ENCODE measurements around the gene BCL2.
"Not testable (repeated sequence)": the region's sequence is repeated elsewhere in the genome, so short reads cannot be mapped to it uniquely, and the experiment has no call there.

Gene BCL2

DNA sequence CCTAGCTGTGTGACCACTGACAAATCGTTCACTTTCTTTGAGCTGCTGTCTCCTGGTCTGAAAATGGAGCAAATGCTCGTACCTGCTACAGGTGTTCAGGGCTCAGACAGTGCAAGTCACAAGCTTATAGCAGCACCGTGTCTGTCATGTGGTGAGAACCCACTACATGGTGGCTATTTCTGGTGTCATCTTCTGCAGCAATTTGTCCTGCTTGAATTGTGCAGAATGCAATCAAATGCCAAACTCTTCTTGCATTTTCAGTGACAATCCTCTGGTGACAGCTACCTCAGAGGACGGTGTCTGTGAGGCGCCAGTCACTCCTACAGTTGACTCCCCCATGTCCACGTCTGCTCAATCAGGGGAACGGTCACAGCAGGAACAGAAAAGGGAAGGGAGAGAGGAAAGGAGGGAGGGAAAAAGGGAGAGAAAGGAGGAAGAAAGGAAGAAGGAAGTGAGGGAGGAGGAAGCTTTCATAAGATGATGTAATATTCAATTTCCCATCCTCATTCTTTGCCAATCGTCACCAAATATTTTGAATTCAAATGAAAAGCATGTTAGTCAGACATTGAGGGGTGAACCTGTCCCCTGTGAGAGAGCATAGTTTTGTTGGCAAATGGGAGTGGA lies 122.2 kb downstream of the BCL2 start:
- DNase-seq = no peak

DNA sequence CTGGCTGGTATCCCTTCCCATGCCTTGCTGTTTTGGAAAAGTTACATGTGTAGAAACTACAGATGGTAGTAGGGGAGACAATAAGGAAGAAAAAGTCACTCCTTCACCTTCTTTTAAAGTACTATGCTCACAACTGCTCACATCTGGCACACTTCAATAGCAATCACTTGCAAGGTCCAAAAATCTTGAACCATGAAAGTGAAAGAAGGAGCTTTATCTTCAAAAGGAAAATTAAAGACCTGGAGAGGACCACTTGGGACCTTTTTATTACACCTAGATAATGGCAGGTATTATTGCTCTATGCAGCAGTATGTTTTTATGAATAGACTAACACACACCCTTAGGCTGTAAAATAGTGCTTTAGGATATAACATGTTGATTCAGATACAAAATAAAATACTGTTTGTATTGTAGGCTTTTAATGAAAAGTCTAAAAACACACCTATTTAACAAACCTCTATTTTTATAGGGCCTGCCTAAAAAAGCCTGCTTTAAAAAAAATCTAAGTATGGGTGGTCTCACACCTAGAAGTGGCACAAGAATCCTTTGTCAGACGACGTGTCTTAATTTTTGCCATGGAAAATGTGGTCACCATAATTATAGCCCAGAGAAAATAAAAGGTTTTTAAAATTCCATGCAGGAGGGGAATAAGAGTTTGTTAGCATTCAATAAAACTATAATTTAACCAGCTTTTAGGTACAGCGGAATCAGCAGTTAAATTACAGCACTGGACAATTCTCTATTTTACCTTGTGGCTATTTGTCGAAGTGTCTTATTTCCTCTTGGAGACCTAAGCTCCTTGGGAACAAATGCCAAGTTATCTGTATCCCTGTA lies 124.0 kb downstream of the BCL2 start:
- no peak for DNase-seq

DNA sequence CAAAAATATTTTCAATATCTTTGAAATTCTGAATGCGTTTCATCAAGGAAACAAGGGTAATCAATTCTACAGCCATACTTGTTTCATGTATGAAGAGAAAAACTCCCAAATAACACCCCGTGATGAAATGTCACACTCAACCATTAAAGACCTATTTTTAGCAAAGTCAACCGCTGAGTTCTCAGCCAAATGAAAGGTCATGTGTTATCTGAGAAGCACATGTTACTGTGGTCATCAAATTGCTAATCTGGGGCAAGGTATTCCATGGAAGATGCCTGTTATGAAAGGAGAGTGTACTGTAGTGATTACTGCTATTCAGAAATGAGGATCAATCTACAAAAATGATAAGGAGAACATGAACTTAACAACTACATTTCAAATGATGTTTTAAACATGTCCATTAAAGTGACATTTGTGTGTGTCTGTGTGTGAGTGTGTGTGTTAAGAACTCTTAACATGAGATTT lies 126.7 kb downstream of the BCL2 start:
- DNase-seq = no peak

DNA sequence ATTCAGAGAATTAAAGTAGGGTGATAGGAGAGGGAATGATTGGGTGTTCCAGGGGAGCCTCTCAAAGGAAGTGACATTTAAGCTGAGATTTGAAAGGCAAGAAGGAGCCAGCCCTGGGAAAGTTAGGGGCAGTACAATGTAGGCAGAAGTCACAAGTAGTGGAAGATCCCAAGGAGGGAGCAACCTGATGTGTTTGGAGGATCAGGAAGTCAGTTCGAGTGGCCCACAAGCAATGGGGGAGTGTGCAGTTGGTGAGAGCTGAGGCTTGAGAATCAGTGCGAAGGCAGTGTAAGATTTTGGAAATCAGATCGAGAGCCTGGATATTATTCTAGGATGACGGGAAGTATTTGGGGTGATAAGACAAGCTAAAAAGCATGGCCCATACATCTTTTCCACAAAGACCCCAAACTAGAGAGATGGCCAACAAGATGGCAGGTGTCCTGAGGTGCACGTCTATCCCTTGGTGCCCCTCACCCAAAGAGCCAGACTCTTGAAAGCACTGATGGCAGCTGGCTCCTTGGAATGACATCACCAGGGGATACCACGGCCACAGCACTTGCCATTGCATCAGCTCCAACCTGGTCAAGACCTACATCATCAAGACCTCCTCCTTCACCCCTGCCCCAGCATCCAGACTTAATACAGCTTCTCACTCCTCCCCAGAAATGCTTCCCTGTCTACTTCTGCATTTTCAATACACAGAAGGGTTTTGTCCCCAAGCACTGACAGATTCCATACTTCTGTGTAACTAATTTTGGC lies 127.3 kb downstream of the BCL2 start:
- no peak for DNase-seq

DNA sequence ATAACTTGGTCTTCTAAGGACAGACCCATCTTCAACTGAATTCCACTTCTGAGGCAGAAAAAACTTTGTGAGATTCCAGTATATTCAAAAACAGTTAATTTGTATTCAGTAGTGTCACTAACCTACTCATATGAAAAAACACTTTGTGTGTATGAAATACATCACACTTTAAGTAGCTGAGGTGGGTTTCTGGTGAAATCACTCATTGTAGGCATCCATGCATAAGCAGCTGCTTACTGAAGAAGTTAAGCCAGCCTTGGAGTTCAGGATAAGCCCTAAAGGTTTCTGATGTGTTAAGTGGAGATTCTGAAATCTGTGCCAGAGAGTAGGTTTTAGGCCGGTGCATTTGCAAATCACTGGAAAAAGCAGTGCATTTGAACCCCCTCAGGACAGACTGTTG lies 128.2 kb downstream of the BCL2 start:
- DNase-seq = no peak

DNA sequence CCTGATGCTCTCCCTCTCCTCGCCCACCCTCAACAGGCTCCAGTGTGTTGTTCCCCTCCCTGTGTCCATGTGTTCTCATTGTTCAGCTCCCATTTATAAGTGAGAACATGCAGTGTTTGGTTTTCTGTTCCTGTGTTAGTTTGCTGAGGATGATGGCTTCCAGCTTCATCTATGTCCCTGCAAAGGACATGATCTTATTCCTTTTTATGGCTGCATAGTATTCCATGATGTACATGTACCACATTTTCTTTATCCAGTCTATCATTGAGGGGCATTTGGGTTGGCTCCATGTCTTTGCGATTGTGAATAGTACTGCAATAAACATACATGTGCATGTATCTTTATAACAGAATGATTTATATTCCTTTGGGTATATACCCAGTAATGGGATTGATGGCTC lies 128.7 kb downstream of the BCL2 start:
- DNase-seq = not testable (repeated sequence)

DNA sequence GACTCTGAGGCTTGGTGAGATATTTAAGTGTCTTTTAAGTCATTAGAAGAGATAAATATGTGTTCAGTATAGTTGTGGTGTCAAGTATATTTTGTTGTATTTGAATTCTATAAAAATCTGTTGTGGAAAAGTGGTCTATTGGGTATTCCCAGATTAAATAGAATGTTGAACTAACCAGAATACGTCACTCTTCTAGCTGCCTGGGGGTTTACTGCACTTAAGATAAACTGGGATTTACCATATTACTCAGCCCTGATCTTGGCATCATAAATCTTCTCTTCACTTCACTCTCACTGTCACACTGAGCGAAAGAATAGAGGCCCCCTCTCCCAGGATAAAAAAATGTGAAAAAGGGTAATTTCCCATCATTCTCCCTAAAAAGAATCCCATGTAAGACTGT lies 129.8 kb downstream of the BCL2 start:
- no peak for DNase-seq

DNA sequence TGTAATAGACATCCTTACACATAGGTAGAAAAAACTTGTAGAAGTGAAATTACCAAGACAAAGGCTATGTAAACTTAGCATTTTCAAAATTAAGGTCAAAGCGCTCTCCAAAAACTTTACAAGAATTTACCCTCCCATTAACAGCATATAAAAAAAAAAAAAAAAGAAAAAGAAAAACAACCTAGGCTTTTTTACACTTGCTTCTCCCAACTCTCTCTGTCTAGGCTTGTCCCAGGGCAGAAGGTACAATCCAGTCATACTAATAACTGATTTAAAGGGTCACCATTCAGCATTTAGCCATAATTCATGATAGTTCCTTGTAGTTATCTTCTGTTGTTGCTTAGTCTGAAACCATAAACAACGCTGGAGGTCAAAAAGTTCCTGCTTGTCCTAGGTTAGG lies 130.5 kb downstream of the BCL2 start:
- no peak for DNase-seq

DNA sequence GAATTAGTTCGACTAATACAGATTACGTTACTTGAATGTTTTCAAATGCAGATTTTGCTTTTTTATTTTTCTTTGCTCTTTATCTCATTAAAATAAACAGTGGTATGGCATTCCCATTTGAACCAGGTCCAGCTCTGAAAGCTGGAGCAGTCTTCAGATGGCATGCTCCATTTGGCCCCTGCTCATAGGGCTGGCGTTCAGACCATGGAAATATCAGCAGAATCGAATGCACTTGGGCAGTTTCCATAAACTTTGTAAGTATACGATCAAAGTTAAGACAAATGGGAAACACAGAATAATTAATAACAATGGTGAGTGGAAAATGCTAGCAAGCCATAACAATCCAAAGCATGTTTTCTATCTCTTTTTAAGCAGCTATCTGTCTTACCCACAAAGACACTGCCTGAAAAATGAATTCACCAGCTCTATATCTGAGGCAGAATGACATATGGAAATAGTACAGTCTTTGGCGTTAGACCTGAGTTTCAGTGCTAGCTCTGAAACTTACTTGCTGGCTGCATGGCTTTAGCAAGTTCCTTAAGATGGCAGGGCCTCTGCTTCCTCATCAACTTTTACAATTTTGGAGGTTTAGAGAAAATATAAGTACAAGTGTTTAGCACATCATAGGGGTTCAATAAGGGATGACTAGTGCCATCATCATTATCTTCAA lies 131.6 kb downstream of the BCL2 start:
- no peak for DNase-seq

DNA sequence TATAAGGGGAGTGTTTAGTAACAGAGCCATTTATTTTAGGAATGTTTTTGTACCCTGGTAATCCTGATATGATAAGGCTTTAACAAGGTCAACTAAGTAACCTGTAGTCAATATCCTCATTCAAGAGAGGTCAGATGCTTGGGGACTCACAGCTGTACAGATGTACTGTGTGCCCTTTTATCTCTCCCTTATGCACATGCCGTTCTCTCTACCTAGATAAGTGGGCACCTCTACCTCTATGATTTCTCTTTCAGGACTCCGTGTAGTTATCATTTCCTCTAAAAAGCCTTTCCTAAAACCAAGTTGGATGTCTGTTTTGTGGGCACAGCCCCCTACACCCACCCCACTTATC lies 132.4 kb downstream of the BCL2 start:
- no peak for DNase-seq

DNA sequence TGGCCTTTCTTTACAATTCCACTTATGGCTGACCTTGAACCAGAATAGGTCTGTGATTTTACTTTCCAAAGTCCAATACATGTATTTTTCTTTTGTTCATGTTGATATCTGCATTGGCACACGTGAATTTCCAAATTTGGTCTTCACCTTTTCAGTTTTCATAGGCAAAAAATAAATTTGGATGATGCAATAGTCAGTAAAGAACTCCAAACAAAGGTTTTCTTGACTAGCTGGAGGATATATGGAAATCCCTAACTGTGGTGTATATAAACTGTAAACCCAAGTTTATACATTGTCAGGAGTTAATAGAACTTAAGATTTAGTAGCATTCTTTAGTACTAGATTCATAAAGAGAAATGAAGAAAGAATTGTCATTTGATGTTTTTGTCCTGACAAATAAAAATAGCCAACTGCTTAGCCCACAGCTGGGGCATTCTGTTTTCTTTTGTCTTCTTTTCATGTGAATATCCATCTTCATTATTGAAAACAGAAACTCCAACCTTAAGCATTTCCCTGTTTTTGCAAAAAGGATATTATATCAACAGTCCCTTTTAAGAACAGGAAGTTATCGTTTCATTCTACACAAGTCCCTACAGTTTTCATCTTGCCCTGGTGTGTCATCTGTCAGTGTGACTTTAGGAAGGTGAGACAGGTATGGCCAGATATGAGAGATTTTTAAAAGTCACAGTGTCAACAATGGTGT lies 132.9 kb downstream of the BCL2 start:
- DNase-seq = no peak

DNA sequence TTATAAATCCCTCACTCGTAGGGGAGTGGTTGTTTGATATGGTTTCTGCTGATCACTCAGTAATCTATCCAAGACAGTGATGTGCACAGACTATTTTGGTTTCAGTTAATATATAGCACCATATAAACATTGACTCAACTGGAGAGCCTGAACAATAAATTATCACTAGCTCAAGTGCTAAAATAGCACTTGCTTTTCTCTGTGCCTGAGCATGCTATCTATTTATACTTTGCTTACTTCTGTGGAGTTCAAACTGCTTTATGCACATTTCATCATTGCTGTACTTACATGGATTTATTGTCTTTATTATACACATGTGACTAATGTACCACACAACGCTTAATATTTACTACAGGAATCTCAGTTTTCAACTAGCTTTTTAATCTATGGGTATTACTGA lies 133.6 kb downstream of the BCL2 start:
- DNase-seq = no peak

DNA sequence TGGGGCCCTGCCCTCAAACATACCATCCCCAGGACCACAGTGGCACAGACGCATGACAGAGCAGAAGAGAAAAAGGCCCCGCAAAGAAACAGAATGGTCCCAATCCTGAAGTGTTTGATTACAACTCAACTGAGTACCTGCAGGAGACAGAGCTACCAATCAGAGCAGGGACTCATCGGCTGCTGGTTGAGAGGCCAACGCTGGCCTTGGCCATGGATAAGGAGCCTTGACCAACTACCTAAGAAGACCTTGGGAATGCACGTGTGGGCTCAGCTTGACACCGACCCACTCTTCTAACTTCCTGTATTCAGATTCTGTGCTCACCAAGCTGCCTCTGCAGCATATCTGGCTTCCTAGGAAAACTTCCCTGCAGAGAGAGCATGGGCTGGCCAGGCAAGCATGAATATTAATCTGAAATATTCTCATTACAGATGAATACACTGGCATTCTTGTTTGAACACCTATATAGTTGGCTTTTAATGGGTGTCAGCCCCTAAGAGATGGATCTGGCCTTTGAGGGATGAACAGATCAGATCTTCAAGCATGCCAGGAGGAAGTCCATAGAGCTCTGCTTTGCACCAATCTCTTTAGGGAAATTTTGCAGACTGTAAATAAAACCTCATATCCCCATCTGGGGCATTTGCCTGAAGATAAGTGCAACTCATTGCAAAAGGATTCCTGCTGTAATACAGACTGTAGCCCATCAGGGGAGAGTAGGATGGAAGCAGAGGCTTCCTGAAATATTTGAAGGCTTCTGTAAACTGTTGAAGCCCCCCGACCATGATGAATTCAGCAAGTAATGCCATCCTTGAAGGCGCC lies 135.4 kb downstream of the BCL2 start:
- no peak for DNase-seq

DNA sequence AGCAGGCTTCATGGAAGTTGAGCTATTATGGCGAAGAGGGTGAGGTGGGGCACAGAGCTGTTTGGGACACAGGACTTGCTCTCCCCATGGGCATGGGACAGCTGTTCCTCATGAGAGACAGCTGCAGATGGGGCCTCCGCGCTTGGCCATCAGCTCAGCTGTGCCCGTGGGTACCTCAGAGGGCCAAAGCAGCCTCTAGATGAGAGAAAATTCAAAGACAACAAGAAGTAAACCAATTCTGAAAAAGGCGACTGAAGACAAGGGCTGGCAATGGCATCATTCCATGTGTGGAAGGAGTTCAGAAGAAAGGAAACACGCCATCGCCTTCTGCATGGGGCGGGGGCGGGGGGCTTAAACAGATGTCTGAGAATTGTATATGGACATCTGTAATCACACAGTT lies 136.2 kb downstream of the BCL2 start:
- no peak for DNase-seq

DNA sequence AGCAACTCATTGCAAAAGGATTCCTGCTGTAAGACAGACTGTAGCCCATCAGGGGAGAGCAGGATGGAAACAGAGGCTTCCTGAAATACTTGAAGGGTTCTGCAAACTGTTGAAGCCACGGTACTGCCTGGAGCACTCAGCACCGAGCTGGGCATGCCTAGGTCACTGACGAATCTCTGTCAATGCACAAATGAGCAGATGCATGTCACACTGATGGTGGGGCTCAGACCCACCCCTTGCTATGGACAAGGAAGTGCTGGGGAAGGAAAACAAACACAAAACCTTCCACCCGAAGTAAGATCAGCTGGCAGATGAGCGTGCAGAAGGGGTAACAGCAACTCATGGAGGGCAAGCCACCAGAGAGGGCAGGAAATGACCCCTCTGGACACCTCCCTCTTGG lies 136.7 kb downstream of the BCL2 start:
- DNase-seq = no peak

DNA sequence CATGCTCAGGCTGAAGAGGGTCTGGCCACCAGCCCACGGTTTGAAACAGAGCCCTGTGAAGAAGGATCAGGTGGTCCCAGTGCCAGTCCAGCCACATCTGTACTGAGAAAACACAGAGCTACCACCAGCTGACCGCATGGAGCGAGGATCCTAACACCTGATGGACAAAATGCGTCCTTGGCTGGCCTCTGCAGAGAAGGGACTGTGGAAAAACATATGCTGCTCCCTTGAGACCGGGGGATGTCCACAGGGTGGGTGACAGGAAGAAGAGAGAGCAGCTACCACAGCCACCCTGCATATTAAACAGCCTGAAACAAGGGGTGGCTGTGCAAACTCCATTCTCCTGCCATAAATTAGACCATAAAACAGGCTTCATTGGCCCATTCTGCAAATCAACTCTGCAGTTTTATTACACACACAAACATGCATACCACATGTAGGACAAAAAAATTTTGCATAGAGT lies 137.2 kb downstream of the BCL2 start:
- DNase-seq = no peak

DNA sequence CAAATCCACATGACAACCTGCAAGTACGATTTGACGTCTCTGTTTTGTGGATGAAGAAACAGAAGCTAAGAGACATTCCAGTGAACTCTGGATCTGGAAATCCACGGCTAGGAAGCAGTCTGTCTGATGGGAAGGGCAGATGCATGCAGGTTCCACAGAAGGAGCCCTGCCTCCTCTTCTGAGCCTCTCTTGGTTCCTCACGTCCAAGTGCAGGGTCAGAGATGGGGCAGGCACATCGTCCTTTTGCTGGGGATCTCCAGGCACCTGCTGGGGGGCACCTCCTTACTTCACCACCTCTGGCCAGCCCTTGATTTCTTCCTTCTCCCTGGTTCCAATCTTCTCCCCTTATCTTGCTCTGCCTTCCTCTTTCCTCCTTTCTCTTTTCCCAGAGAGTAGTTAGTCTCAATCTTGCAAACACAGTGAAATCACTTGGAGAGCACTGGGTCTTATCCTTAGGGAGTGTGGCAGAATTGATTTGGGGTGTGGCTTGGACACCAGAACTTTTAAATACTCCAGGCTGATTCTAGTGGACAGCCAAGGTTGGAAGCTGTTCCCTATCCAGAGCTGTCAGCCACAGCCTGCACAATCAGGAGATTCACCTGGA lies 137.8 kb downstream of the BCL2 start:
- no peak for DNase-seq

DNA sequence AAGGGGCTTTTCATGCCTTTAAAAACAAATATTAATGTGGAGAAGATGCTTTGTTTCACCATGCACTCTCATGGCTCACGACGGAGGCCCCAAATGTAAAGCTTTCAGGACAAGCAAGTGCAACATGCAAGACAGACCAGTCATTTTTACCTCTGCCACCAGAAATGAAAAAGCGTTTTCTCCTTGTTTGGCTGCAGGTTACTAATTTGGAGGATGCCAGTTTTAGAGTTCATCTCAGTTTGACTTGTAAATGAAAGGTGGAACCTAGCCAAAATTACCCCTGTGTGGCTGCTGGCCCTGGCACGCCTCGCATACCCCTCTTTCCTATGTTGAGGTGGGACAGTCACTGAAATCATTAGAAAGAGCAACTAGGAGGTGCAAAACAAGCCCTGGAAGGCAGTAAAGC lies 138.6 kb downstream of the BCL2 start:
- DNase-seq = no peak

DNA sequence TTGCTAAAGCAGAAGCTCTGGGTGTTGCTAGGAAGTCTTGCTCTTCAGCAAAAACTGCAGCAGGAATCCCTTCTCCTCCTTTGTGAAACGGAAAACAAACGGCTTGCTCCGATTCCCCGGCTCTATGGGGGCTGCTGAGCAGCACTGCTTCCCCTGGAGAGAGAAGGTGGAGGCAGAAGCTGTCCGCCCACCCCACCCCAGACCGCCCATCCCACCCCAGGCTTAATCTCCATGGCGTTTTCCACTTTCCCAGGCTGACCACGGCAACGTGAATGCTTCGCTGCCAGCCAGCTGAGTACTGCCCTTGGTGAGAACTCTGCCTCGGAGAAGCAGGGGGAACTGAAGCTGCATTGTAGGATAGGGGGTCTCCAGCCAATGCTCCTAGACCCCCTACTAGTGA lies 139.2 kb downstream of the BCL2 start:
- no peak for DNase-seq

DNA sequence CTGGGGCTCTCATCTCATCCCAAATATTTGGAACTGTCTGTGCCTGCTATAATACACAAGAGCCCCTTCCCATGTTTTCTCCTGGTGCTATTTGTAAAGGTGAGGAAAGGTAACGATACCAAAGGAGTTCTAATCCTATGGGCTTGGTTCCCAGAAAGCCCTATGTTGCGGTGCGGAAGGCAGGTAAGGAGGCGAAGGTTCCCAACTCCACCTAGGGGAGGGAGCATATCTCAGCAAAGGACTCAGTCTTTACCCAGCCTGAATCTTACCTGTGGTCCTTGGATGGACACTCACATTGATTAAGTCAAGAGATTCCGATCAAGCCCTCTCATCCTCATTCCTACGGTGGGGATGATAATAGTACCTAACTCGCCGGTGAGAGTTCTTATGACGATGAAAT lies 140.1 kb downstream of the BCL2 start:
- DNase-seq = no peak

DNA sequence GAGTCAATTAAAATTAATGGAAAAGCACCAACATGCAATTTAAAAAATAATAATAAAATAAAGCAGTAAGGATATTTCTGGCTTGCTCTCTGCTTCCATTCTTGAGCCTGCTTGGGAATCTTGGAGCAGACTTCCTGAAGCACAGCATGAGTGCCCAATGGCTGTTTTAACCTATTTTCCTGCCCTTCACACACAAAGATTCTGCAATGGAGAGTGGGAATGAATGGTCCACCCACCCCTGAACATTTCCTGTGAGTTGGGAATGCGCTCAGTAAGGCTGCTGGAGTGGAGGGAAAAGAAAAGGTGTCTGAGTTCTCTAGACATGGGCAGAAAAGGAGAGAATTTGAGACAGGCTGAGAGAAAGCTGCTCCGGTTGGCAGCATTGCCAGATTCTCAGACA lies 140.6 kb downstream of the BCL2 start:
- no peak for DNase-seq

All from NCI-H2081 treated with DMSO at 0.1 percent for 48 hours (cell line).